ENCODE data around the gene DIO2.

DIO2 gene

GRCh38 chr14:80208461-80208860 is 2.8 kb downstream of the DIO2 start:
- H3K4me3 ChIP-seq (ENCODE audit: control insufficient read depth, low read depth, low read length), result no peak overlapping the region
- no peak for DNase-seq (ENCODE audit: low read depth)
- TF ChIP-seq, protein P1, sequence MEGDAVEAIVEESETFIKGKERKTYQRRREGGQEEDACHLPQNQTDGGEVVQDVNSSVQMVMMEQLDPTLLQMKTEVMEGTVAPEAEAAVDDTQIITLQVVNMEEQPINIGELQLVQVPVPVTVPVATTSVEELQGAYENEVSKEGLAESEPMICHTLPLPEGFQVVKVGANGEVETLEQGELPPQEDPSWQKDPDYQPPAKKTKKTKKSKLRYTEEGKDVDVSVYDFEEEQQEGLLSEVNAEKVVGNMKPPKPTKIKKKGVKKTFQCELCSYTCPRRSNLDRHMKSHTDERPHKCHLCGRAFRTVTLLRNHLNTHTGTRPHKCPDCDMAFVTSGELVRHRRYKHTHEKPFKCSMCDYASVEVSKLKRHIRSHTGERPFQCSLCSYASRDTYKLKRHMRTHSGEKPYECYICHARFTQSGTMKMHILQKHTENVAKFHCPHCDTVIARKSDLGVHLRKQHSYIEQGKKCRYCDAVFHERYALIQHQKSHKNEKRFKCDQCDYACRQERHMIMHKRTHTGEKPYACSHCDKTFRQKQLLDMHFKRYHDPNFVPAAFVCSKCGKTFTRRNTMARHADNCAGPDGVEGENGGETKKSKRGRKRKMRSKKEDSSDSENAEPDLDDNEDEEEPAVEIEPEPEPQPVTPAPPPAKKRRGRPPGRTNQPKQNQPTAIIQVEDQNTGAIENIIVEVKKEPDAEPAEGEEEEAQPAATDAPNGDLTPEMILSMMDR (IDR thresholded peaks at IDR 0.05; ENCODE audit: control insufficient read depth, insufficient read depth, low read depth, low read length, missing control alignments), result no peak

DNA sequence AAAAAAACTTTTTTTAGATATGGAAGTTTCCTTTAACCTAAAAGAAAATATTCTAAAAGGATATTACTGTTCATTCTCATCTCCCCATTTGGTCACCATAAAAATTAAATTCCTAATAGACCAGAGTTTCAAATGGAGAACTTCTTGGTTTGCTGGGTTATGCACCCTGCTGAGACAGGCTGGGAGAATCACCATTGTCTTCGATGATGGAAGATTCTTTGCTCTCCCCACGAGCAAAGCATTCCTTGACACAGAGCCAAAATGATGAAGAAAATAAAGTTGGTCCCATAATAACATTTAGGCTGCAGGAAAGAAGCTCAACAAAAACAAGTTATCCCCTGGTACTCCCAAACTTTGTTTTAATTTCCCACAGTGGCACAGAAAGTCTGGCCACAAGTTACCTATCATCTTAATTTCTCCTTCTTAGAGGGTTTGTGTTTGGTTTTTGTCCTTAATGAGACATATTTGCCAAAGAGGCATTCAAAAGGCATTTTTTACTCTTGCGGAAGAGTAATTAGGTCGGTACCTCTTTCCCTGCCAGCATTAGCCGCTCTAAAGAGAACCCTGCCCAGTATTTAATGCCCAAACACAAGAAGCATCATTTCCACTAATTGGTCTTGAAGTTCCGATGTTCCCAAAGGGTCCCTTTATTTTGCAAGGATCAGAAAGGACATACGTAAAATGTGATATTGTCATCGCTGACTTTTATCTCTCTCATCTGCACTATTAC is 4.8 kb downstream of the DIO2 start:
- no peak overlapping the region for H3K4me3 ChIP-seq (ENCODE audit: control insufficient read depth, low read depth, low read length)
- DNase-seq (ENCODE audit: low read depth), result no peak
- TF ChIP-seq, protein P1 (IDR thresholded peaks at IDR 0.05; ENCODE audit: control insufficient read depth, insufficient read depth, low read depth, low read length, missing control alignments), result no peak

GRCh38 chr14:80202888-80203562 is 8.3 kb downstream of the DIO2 start:
- TF ChIP-seq, protein P1 (IDR thresholded peaks at IDR 0.05; ENCODE audit: control insufficient read depth, insufficient read depth, low read depth, low read length, missing control alignments), result peak; percentile 27
- no peak overlapping the region for H3K4me3 ChIP-seq (ENCODE audit: control insufficient read depth, low read depth, low read length)
- no peak for DNase-seq (ENCODE audit: low read depth)

GRCh38 chr14:80200093-80200492 is 11.2 kb downstream of the DIO2 start:
- no peak overlapping the region for H3K4me3 ChIP-seq (ENCODE audit: control insufficient read depth, low read depth, low read length)
- TF ChIP-seq, protein P1 (IDR thresholded peaks at IDR 0.05; ENCODE audit: control insufficient read depth, insufficient read depth, low read depth, low read length, missing control alignments), result no peak
- DNase-seq (ENCODE audit: low read depth), result no peak

DNA sequence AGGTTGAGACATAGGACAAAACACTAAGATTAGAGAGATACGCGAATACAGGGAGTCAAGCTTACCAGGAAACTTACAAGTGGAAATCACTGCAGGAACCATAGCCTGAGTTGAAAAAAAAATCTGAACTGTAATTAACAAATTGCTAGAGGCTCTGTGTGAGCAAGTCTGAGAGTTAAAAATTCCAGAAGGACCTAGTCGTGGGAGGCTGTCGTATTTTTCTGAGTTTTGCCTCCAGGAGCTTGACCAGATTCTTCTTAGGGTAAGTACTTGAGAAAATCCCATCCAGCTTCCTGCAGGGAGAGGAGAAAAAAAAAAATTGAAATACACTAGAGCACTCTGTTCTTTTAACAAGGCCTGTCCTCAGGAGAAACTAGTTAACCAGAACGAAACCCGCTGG is 22.7 kb downstream of the DIO2 start:
- DNase-seq (ENCODE audit: low read depth), result no peak
- H3K4me3 ChIP-seq (ENCODE audit: control insufficient read depth, low read depth, low read length), result no peak overlapping the region
- TF ChIP-seq, protein P1 (IDR thresholded peaks at IDR 0.05; ENCODE audit: control insufficient read depth, insufficient read depth, low read depth, low read length, missing control alignments), result no peak

DNA sequence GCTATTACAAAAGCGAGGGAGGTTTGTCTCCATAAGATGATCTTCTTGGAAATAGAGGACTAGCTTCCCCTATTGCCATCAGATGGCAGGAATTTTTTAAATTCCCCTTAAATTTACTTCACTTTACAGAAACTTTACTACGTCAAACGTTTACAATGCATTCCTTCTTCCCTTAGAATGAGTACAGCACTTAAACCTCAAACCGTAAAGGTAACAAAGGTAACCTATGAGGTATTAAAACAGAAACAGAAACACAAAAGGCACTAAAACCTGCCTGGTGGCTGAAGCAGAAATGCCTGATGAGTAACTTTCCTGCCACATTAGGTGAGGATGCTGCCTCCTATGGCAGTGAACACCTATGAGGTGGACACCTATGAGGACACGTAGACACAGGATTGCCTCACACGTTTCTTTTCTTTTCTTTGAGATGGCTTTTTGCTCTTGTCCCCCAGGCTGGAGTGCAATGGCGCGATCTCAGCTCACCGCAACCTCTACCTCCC is 25.0 kb downstream of the DIO2 start:
- TF ChIP-seq, protein P1 (IDR thresholded peaks at IDR 0.05; ENCODE audit: control insufficient read depth, insufficient read depth, low read depth, low read length, missing control alignments), result no peak
- no peak overlapping the region for H3K4me3 ChIP-seq (ENCODE audit: control insufficient read depth, low read depth, low read length)
- no peak for DNase-seq (ENCODE audit: low read depth)

All from AG09309 (cell line).